HG03025 (cell line): ENCODE results near the gene ORC5.
"Not testable (repeated sequence)": the region's sequence is repeated elsewhere in the genome, so short reads cannot be mapped to it uniquely, and the experiment has no call there.

Experiments used
- ATAC-seq: cut with Tn5 transposase; IDR thresholded peaks from one replicate; pipeline ENCODE4 v1.9.1; 2021; ENCODE audit warnings: mild to moderate bottlenecking, moderate library complexity; ENCODE audit not compliant: unreplicated experiment, low FRiP score

The ORC5 gene

GRCh38 chr7:104207731-104208420 lies at the start of gene ORC5:
TSS of gene ORC5 (minus strand) at chr7:104208013. CDS start at chr7:104207904, 109 bp downstream.
- ATAC-seq: peak; percentile 99

GRCh38 chr7:104255616-104256015 lies 47.8 kb upstream of the ORC5 start:
- ATAC-seq: no peak

GRCh38 chr7:104255194-104255593 lies 47.4 kb upstream of the ORC5 start:
- ATAC-seq: no peak

GRCh38 chr7:104254696-104255095 lies 46.9 kb upstream of the ORC5 start:
- no peak for ATAC-seq

GRCh38 chr7:104252409-104253134 lies 44.8 kb upstream of the ORC5 start:
- no peak for ATAC-seq

GRCh38 chr7:104242638-104243037 lies 34.8 kb upstream of the ORC5 start:
- no peak for ATAC-seq

GRCh38 chr7:104241538-104242209 lies 33.9 kb upstream of the ORC5 start:
- no peak for ATAC-seq

- no peak for ATAC-seq
Measured at GRCh38 chr7:104241135-104241534, 33.3 kb upstream of the ORC5 start.

- no peak for ATAC-seq
Measured at GRCh38 chr7:104240401-104240800, 32.6 kb upstream of the ORC5 start.

GRCh38 chr7:104234990-104235389 lies 27.2 kb upstream of the ORC5 start:
- not testable (repeated sequence) for ATAC-seq

GRCh38 chr7:104231054-104232046 lies 23.5 kb upstream of the ORC5 start:
- ATAC-seq: peak; percentile 89

GRCh38 chr7:104230606-104231005 lies 22.8 kb upstream of the ORC5 start:
- no peak for ATAC-seq

- ATAC-seq: no peak
Measured at GRCh38 chr7:104228442-104228841, 20.6 kb upstream of the ORC5 start.

- no peak for ATAC-seq
Measured at GRCh38 chr7:104225451-104225850, 17.6 kb upstream of the ORC5 start.

- no peak for ATAC-seq
Measured at GRCh38 chr7:104217620-104218019, 9.8 kb upstream of the ORC5 start.

- no peak for ATAC-seq
Measured at GRCh38 chr7:104209063-104209462, 1.2 kb upstream of the ORC5 start.

- no peak for ATAC-seq
Measured at GRCh38 chr7:104208421-104208780, 588 bp upstream of the ORC5 start.

GRCh38 chr7:104207348-104207730 lies 474 bp downstream of the ORC5 start:
- ATAC-seq: peak; percentile 31

- ATAC-seq: no peak
Measured at GRCh38 chr7:104206841-104207240, 972 bp downstream of the ORC5 start.

GRCh38 chr7:104198673-104199278 lies 9.0 kb downstream of the ORC5 start:
- ATAC-seq: no peak
